SK-N-MC (cell line): ENCODE measurements around the gene MRFAP1.

Source experiments
- DNase-seq: peaks from one replicate; pipeline ENCODE4 v3.0.0-alpha.2; 2011; ENCODE audit warnings: low read depth, low spot score
- H3K27ac ChIP-seq: fragments of 200-600 bp; sonication (generic); 2 replicates; pipeline ENCODE4 v1.5.1; 2016; ENCODE audit warnings: mixed run types
- H3K36me3 ChIP-seq: fragments of 200-600 bp; sonication (generic); 2 replicates; pipeline ENCODE4 v1.6.1; 2017; ENCODE audit warnings: antibody characterized with exemption, low read length, mixed read lengths; ENCODE audit not compliant: insufficient read depth
- H3K4me3 ChIP-seq: fragments of 200-600 bp; sonication (generic); 2 replicates; pipeline ENCODE4 v1.5.1; 2016
- H3K9ac ChIP-seq: fragments of 200-600 bp; sonication (generic); 2 replicates; pipeline ENCODE4 v1.8.0; 2017; ENCODE audit warnings: mixed run types, mixed read lengths; ENCODE audit not compliant: insufficient read length
- H3K9me3 ChIP-seq: fragments of 200-600 bp; sonication (generic); 2 replicates; pipeline ENCODE4 v1.6.1; 2017; ENCODE audit warnings: low read depth, mild to moderate bottlenecking, antibody characterized with exemption, low read length, moderate library complexity, mixed read lengths
- EZH2 ChIP-seq: fragments of 200-600 bp; sonication (generic); IDR thresholded peaks from one replicate; pipeline ENCODE4 v1.6.1; 2017; ENCODE audit warnings: antibody characterized with exemption
- FOXP2 ChIP-seq: optimal IDR thresholded peaks from 2 replicates; pipeline ENCODE3; 2011; ENCODE audit warnings: mild to moderate bottlenecking, moderate library complexity; ENCODE audit not compliant: insufficient read depth; ENCODE audit errors: extremely low read length, control extremely low read depth
- POLR2AphosphoS5 ChIP-seq: IDR thresholded peaks from 2 replicates; pipeline ENCODE4 v1.6.1; 2012; ENCODE audit warnings: mild to moderate bottlenecking, low read depth, low read length, borderline replicate concordance

Gene MRFAP1

GRCh38 chr4:6655924-6656323 is 15.4 kb downstream of the MRFAP1 start:
- DNase-seq, result no peak
- H3K4me3 ChIP-seq, result no peak overlapping the region
- no peak overlapping the region for H3K27ac ChIP-seq
- no peaks in the 10 kb centered on the region for H3K36me3 ChIP-seq
- H3K9me3 ChIP-seq, result no peaks in the 10 kb centered on the region
- TF ChIP-seq EZH2, result no peak
- TF ChIP-seq FOXP2, result no peak
- TF ChIP-seq POLR2AphosphoS5, result no peak
- H3K9ac ChIP-seq, result no peak overlapping the region

- TF ChIP-seq EZH2 (no peak), POLR2AphosphoS5 (no peak), FOXP2 (no peak)
- DNase-seq, result no peak
- H3K9me3 ChIP-seq, result no peaks in the 10 kb centered on the region
- H3K9ac ChIP-seq, result no peak overlapping the region
- H3K36me3 ChIP-seq, result no peaks in the 10 kb centered on the region
- H3K27ac ChIP-seq, result no peak overlapping the region
- no peak overlapping the region for H3K4me3 ChIP-seq
Observed at GRCh38 chr4:6657242-6658208, 17.0 kb downstream of the MRFAP1 start.

- Histone ChIP-seq H3K4me3 (no peak overlapping the region), H3K9me3 (no peaks in the 10 kb centered on the region), H3K9ac (no peak overlapping the region), H3K27ac (no peak overlapping the region), H3K36me3 (no peaks in the 10 kb centered on the region)
- TF ChIP-seq POLR2AphosphoS5 (no peak), FOXP2 (no peak), EZH2 (no peak)
- DNase-seq, result no peak
Observed at GRCh38 chr4:6658209-6658595, 17.7 kb downstream of the MRFAP1 start.

GRCh38 chr4:6658597-6659075 is 18.2 kb downstream of the MRFAP1 start:
- TF ChIP-seq POLR2AphosphoS5, result no peak
- no peak for TF ChIP-seq FOXP2
- TF ChIP-seq EZH2, result no peak
- Histone ChIP-seq H3K4me3 (no peak overlapping the region), H3K27ac (no peak overlapping the region), H3K9me3 (no peaks in the 10 kb centered on the region), H3K9ac (no peak overlapping the region), H3K36me3 (no peaks in the 10 kb centered on the region)
- no peak for DNase-seq

GRCh38 chr4:6659897-6660296 is 19.4 kb downstream of the MRFAP1 start:
- Histone ChIP-seq H3K27ac (no peak overlapping the region), H3K9ac (no peak overlapping the region), H3K9me3 (no peaks in the 10 kb centered on the region), H3K36me3 (no peaks in the 10 kb centered on the region), H3K4me3 (no peak overlapping the region)
- DNase-seq, result no peak
- TF ChIP-seq EZH2 (no peak), FOXP2 (no peak), POLR2AphosphoS5 (no peak)

GRCh38 chr4:6660430-6660829 is 19.9 kb downstream of the MRFAP1 start:
- no peak for DNase-seq
- Histone ChIP-seq H3K4me3 (no peak overlapping the region), H3K36me3 (no peaks in the 10 kb centered on the region), H3K9me3 (no peaks in the 10 kb centered on the region), H3K27ac (no peak overlapping the region), H3K9ac (no peak overlapping the region)
- no peak for TF ChIP-seq EZH2
- TF ChIP-seq FOXP2, result no peak
- no peak for TF ChIP-seq POLR2AphosphoS5

GRCh38 chr4:6662591-6662990 is 22.1 kb downstream of the MRFAP1 start:
- DNase-seq, result no peak
- H3K36me3 ChIP-seq, result no peaks in the 10 kb centered on the region

GRCh38 chr4:6663596-6664393 is 23.3 kb downstream of the MRFAP1 start:
- no peak for TF ChIP-seq EZH2
- no peak for TF ChIP-seq POLR2AphosphoS5
- no peak for TF ChIP-seq FOXP2
- H3K4me3 ChIP-seq, result no peak overlapping the region
- H3K36me3 ChIP-seq, result no peaks in the 10 kb centered on the region
- H3K9me3 ChIP-seq, result no peaks in the 10 kb centered on the region
- H3K27ac ChIP-seq, result no peak overlapping the region
- no peak overlapping the region for H3K9ac ChIP-seq
- no peak for DNase-seq

More at GRCh38 chr4:6662591-6662990, 22.1 kb downstream of the MRFAP1 start:
- H3K9me3 ChIP-seq, result no peaks in the 10 kb centered on the region
- H3K9ac ChIP-seq, result no peak overlapping the region
- TF ChIP-seq EZH2 (no peak), POLR2AphosphoS5 (no peak), FOXP2 (no peak)
- no peak overlapping the region for H3K4me3 ChIP-seq
- no peak overlapping the region for H3K27ac ChIP-seq

- TF ChIP-seq POLR2AphosphoS5, result no peak
- no peak for TF ChIP-seq EZH2
- no peak for TF ChIP-seq FOXP2
- H3K27ac ChIP-seq, result no peak overlapping the region
- no peaks in the 10 kb centered on the region for H3K36me3 ChIP-seq
- no peak for DNase-seq
- H3K9ac ChIP-seq, result no peak overlapping the region
- no peak overlapping the region for H3K4me3 ChIP-seq
- H3K9me3 ChIP-seq, result no peaks in the 10 kb centered on the region
Observed at GRCh38 chr4:6665320-6665654, 24.8 kb downstream of the MRFAP1 start.
